Measurements from ENCODE around the gene TM9SF1. TPM values are rescaled to one million over a fixed set of nuclear protein-coding genes. Genes with fewer than 3 reads are reported as not detected.
A peak's percentile ranks its signal among the peaks of the same experiment; 100 is the strongest.

TM9SF1 gene
- total and polyA plus RNA-seq, 2 of the 4 experiments (the other 2 are of a cell fraction), result 40.4 to 65.6 TPM

DNA sequence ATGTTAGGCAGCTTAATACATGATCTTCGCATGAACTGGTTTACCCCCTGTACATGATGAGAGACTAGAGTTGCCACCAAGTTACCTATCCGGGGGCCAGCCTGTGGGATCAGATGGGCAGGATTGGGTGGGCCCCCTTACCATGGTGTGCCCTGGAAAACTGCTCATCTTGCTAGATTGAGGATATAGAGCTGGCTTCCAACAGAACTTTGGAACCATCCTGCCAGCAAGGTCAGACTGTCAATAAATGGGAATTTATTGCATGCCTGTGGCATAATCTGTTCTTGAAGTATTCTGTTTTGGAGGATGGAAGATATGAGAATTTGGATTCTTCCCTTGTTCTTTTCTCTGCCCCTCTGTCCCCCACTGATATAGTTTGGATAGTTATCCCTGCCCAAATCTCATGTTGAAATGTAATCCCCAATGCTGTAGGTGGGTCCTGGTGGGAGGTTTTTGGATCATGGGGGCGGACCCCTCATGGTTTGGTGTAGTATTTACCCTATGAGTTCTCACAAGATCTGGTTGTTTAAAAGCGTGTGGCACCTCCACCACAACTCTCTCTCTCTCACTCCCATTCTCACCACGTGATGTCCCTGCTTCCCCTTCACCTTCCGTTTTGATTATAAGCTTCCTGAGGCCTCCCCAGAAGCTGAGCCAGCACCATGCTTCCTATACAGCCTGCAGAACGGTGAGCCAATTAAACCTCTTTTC, 3.7 kb upstream of the TM9SF1 start:
- no peak overlapping the region for H4K8ac ChIP-seq (ENCODE audit: low read depth in 2 of 2, low read length in 2 of 2)
- 93% methylated on average over 3 of the region's 7 CpGs; no CpG with 5 or more reads in 1 of the 2 experiments for WGBS, 2 experiments (ENCODE audit: extremely low coverage in 2 of 2, insufficient read length in 1 of 2)
- no peak overlapping the region for H3K4ac ChIP-seq (ENCODE audit: low read depth, low read length)
- H3K36me3 ChIP-seq (ENCODE audit: control insufficient read depth, insufficient read depth, low read length), result peaks cover 12% of the 10 kb centered on the region
- no peak overlapping the region for H3K4me2 ChIP-seq (ENCODE audit: low read depth, low read length)
- H2AK9ac ChIP-seq (replicated peaks; ENCODE audit: low read depth, low read length, poor library complexity), result peak overlapping the region; percentile 72
- H3K9me1 ChIP-seq (ENCODE audit: insufficient read depth, low read length), result peaks cover 11% of the 10 kb centered on the region; the same call in 1 of the 2 replicates
- TF ChIP-seq, protein P1, sequence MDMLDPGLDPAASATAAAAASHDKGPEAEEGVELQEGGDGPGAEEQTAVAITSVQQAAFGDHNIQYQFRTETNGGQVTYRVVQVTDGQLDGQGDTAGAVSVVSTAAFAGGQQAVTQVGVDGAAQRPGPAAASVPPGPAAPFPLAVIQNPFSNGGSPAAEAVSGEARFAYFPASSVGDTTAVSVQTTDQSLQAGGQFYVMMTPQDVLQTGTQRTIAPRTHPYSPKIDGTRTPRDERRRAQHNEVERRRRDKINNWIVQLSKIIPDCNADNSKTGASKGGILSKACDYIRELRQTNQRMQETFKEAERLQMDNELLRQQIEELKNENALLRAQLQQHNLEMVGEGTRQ (IDR thresholded peaks at IDR 0.05; ENCODE audit: low read depth, low read length), result no peak
- TF ChIP-seq, protein P2, sequence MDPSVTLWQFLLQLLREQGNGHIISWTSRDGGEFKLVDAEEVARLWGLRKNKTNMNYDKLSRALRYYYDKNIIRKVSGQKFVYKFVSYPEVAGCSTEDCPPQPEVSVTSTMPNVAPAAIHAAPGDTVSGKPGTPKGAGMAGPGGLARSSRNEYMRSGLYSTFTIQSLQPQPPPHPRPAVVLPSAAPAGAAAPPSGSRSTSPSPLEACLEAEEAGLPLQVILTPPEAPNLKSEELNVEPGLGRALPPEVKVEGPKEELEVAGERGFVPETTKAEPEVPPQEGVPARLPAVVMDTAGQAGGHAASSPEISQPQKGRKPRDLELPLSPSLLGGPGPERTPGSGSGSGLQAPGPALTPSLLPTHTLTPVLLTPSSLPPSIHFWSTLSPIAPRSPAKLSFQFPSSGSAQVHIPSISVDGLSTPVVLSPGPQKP (IDR thresholded peaks at IDR 0.05; ENCODE audit: borderline replicate concordance, low read depth, low read length), result no peak
- TF ChIP-seq RFX5 (IDR thresholded peaks at IDR 0.05; ENCODE audit: low read depth, low read length), result no peak
- TF ChIP-seq POLR2A (IDR thresholded peaks at IDR 0.05; ENCODE audit: low read depth, low read length), result no peak
- no peak for TF ChIP-seq CHD1 (IDR thresholded peaks at IDR 0.05; ENCODE audit: low read depth, low read length)
- TF ChIP-seq NFE2L2 (IDR thresholded peaks at IDR 0.05; ENCODE audit: low read depth, low read length), result no peak
- TF ChIP-seq, protein P3, sequence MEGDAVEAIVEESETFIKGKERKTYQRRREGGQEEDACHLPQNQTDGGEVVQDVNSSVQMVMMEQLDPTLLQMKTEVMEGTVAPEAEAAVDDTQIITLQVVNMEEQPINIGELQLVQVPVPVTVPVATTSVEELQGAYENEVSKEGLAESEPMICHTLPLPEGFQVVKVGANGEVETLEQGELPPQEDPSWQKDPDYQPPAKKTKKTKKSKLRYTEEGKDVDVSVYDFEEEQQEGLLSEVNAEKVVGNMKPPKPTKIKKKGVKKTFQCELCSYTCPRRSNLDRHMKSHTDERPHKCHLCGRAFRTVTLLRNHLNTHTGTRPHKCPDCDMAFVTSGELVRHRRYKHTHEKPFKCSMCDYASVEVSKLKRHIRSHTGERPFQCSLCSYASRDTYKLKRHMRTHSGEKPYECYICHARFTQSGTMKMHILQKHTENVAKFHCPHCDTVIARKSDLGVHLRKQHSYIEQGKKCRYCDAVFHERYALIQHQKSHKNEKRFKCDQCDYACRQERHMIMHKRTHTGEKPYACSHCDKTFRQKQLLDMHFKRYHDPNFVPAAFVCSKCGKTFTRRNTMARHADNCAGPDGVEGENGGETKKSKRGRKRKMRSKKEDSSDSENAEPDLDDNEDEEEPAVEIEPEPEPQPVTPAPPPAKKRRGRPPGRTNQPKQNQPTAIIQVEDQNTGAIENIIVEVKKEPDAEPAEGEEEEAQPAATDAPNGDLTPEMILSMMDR (conservative IDR thresholded peaks at IDR 0.05; ENCODE audit: low read depth, low read length), result no peak
- BruUV-seq (replicated peaks), result no TSS peak
- peaks cover 32 to 45% of the 10 kb centered on the region in 2 experiments for H3K79me1 ChIP-seq (ENCODE audit: low read depth in 1 of 2, low read length in 2 of 2)
- no peak overlapping the region for H2BK20ac ChIP-seq (ENCODE audit: low read depth, low read length)
- H3K14ac ChIP-seq (replicated peaks; ENCODE audit: low read depth, low read length), result no peak overlapping the region
- H3K9me3 ChIP-seq (ENCODE audit: control insufficient read depth, insufficient read depth, low read length), result no peaks in the 10 kb centered on the region
- no peak overlapping the region for H4K5ac ChIP-seq (ENCODE audit: low read depth, low read length)
- H4K91ac ChIP-seq (ENCODE audit: insufficient read depth, low read depth, low read length), result no peak overlapping the region
- H2BK120ac ChIP-seq (ENCODE audit: low read depth, low read length), result no peak overlapping the region
- no peak overlapping the region for H3K4me3 ChIP-seq (ENCODE audit: insufficient read depth, low read depth, low read length)
- no peaks in the 10 kb centered on the region for H3K27me3 ChIP-seq (ENCODE audit: control insufficient read depth, insufficient read depth, low read length)
- no peak for DNase-seq
- in situ Hi-C loops (cut with MboI; ENCODE audit: low sequenced_read_pairs), result no loop called here
- ATAC-seq (ENCODE audit: low read depth), result no peak
- dilution Hi-C loops (cut with HindIII; ENCODE audit: low sequenced_read_pairs, unreplicated experiment), result no loop called here
- H2AFZ ChIP-seq (replicated peaks; ENCODE audit: low read length, poor library complexity), result no peak overlapping the region
- peaks cover 8% of the 10 kb centered on the region for H3K4me1 ChIP-seq (ENCODE audit: control insufficient read depth, insufficient read depth, low read length)
- no peak overlapping the region for H3K18ac ChIP-seq (ENCODE audit: low read depth, low read length)
- no peak overlapping the region for H2AK5ac ChIP-seq (ENCODE audit: low read depth, low read length)
- no peak overlapping the region for H3K9ac ChIP-seq (ENCODE audit: low read depth, low read length)
- H3K56ac ChIP-seq (ENCODE audit: extremely low read depth, insufficient read depth, low read length), result no peak overlapping the region
- intact Hi-C loops (cut with micrococcal nuclease), result no loop called here
- no peak overlapping the region for H3K23ac ChIP-seq (ENCODE audit: low read depth, low read length)
- no peak overlapping the region for H2BK15ac ChIP-seq (ENCODE audit: low read depth, low read length)
- H4K20me1 ChIP-seq (ENCODE audit: insufficient read depth, low read length), result no peaks in the 10 kb centered on the region; the same call in 1 of the 2 replicates
- ChIA-PET POLR2A (ENCODE audit: unreplicated experiment) (no interaction called here), CTCF (no interaction called here)
- H2BK5ac ChIP-seq (ENCODE audit: low read depth, low read length, poor library complexity, severe bottlenecking), result no peak overlapping the region
- H3K27ac ChIP-seq (ENCODE audit: insufficient read depth, low read length), result no peak overlapping the region
